ENCODE results near the gene SERPINB10.
A peak's percentile ranks its signal among the peaks of the same experiment; 100 is the strongest.
"Not testable (repeated sequence)": the region's sequence is repeated elsewhere in the genome, so short reads cannot be mapped to it uniquely, and the experiment has no call there.

SERPINB10 gene

DNA sequence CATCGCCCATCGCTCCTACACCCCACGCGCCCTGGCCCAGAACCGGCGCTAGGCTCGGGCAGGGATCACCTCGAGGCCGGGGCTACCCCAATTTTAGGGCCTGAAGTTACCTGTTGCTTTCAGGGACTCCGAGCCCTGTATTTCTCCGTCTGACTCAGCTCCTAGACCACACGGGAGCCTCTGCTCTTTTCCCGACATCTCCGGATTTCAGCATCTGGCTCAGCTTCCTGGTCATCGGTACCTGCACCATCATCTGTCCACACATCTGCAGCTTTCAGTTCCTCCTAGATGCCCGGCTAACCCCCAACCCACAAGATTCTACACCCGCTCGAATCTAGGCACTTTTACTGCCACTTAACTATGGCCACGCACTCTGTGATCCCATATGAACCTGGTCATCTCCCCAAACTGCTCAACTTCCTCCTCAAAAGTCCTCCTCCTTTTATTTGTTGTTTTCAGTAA lies 29.2 kb downstream of the SERPINB10 start:
- Histone ChIP-seq H3K4me3 (peak overlapping the region; percentile 41 to 65 (median 55)), H3K27ac (peak overlapping the region in 4 of 21 experiments; percentile 11 to 73 (median 64))

DNA sequence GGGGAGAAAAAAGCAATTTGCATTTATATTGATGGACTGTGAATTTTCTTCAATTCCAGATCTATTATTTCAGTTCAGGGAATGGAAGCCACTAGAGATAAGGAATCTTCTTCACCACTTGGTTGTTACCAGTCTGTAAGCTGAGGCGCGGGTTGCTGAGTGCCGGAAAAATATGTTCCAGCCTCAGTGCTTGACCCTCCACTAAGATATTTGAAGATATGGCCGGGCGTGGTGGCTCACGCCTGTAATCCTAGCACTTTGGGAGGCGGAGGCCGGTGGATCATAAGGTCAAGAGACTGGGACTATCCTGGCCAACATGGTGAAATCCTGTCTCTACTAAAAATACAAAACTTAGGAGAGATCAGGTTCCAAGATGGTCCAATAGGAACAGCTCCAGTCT lies 32.2 kb downstream of the SERPINB10 start:
- H3K4me3 ChIP-seq: no peak overlapping the region
- no peak overlapping the region for H3K27ac ChIP-seq

DNA sequence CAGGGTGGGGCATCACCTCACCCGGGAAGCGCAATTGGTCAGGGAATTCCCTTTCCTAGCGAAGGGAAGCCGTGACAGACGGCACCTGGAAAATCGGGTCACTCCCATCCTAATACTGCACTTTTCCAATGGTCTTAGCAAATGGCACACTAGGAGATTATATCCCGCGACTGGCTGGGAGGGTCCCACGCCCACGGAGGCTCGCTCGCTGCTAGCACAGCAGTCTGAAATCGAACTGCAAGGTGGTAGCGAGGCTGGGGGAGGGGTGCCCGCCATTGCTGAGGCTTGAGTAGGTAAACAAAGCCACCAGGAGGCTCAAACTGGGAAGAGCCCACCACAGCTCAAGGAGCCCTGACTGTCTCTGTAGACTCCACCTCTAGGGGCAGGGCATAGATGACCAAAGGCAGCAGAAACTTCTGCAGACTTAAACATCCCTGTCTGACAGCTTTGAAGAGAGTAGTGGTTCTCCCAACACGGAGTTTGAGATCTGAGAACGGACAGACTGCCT lies 32.8 kb downstream of the SERPINB10 start:
- not testable (repeated sequence) for H3K27ac ChIP-seq, H3K4me3 ChIP-seq

DNA sequence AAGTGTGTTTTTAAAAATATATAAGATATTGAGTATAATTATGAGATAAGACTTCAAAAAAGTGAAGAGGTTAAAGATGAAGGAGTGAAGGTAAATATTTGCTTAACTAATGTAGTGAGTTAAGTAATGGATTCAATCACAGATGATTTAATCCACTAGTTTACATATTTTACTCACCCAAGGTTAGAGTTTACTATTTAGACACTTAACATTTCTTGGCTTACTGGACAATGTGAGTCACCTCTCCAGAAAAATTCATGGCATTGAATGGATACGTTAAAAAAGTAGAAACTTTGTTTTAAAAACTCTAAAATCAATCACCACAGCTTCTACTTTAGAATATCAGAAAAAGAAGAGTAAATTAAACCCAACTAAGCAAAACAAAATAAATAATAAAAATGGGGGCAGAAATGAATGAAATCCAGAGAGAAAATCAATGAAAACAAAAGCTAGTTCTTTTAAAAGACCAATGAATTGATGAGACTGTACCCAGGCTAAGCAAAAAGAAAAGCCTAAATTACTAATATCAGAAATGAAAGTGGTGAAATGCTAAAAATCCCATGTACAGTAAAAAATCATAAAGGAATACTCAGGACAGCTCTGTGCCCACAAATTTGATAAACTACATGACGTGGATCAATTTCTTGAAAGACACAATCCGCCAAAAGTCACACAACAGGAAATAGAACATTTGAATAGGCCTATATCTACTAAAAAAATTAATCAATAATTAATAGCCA lies 39.5 kb downstream of the SERPINB10 start:
- no peak overlapping the region for H3K27ac ChIP-seq
- no peak overlapping the region for H3K4me3 ChIP-seq

DNA sequence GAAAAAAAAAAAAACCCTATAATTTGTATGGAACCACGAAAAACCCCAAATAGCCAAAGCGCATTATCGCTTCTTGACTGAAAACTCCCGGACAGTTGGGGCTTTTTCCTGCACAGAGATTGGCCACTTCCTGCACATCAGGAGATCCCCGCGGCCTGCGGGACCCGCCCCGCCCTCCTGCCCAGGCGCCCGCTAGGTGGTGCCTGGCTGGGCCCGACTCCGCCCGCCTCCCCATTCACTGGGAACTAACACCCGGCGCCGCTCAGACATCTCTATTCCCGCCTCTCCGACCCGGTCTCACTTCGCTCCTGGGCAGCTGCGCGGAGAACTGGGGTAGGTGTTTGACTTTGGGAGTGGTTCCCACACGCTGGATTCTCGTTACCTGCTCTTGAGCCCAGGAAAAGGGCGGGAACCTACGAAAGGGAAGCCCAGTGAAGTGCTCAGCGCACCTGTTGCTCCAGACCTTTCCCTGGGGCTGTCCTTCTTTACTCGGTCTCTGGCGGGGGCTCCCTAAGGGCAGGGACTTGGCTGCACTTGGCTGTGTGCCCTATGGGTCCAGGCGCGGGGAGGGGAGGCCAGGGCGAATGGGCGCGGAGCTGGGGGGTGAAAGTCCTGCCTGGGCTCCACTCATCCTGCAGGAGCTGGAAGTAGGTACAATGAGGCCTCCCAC lies 41.4 kb downstream of the SERPINB10 start, which contains the start of gene HMSD:
TSS of gene HMSD (plus strand) at position 234 of the 670 bp plus-strand sequence. CDS start 4,155 bp downstream, outside the sequence.
- H3K27ac ChIP-seq: no peak within 1 kb of the TSS
- peak within 1 kb of the TSS in 5 of 7 experiments; percentile 4 to 26 (median 14) for H3K4me3 ChIP-seq

DNA sequence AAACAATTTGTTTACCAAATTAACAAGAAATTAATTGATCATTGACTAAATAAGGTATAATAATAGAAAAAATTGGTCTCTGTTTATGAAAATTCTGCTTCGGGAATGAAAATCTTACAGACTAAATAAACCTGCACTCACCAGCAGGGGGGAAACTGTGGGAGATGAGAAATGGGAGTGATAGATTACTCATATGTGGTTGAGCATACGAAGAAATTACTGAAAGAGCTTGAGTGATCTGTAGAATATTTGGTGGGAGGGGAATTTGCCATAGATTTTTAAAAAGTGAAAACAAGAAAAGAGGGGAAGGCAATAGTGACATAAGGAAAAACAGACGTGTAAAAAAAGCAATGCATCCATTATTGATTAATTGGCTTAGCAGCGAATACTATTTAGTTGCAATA lies 43.5 kb downstream of the SERPINB10 start:
- no peak overlapping the region for H3K27ac ChIP-seq
- no peak overlapping the region for H3K4me3 ChIP-seq

DNA sequence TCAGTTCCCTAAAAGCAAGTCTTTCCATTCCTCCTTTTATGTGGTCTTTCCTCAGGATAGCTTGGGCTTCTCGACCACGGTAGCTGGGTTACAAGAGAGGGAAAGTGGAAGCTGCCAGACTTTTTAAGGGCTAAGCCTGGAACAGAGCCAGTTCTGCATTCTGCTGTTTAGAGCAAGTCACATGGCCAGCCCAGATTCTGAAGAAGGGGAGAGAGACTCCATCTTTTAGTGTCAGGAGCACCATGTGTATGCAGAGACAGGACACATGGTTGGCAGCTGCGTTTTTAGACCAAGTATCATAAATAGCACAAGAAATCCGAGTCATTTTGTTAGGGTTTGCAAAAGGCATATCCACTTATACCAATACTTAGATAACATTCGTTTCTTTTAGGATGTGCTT lies 46.1 kb downstream of the SERPINB10 start:
- Histone ChIP-seq H3K4me3 (no peak overlapping the region), H3K27ac (no peak overlapping the region)

DNA sequence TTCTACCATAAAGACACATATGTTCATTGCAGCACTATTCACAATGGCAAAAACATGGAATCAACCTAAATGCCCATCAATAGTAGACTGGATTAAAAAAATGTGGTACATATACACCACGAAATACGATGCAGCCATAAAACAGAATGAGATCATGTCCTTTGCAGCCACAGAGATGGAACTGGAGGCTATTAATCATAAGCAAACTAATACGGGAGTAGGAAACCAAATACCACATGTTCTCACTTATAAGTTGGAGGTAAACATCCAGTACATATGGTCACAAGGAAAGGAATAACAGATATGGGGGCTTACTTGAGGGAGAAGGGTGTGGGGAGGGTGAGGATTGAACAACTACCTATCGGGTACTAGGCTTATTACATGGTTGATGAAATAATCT lies 49.0 kb downstream of the SERPINB10 start:
- H3K4me3 ChIP-seq: no peak overlapping the region
- no peak overlapping the region for H3K27ac ChIP-seq

DNA sequence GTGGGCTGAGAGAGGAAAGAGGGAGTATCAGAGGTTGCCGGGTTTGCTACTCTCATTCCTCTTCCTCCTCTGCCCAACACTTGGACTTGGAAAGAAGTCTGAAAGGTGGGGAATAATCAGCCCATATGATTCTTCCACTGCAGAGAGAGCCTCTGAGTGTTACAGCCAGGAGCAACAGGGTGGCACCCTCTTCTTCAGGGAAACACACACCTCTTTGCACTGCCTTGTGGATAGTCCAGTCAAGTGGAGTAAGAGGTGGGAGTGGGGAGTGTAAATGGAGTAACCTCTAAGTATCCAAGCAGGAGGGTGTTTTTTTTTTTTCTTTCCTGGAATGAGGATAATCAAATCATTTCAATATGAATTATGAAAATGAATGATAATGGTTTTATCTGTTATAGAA lies 53.1 kb downstream of the SERPINB10 start:
- no peak overlapping the region for H3K4me3 ChIP-seq
- no peak overlapping the region for H3K27ac ChIP-seq

DNA sequence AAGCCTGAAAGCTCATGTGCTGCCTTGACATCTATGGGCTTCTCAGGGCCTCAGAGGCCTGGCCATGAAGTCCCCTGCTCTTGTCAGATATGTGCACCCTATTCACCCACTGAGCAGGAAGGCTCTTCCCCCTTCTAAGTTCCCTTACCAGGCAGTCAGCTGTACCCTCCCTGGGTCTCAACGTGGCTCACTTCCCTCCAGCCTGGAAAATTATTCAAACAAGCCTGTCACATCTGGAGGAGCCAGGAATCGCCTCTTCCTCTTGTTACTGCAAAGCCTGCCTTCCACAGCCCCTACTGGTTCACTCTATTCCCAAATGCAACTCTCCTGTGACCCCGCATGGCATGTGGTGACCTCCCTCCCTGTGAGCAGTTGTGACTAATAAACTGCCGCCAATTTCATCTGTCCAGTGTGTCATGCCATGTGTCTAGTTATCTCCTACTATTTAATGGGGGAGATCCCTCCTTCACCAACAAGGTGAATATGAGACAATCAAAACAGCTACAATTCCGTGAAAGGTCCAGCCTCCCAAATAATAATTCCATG lies 53.8 kb downstream of the SERPINB10 start:
- no peak overlapping the region for H3K4me3 ChIP-seq
- peak overlapping the region in 1 of 21 experiments; percentile 14 for H3K27ac ChIP-seq

DNA sequence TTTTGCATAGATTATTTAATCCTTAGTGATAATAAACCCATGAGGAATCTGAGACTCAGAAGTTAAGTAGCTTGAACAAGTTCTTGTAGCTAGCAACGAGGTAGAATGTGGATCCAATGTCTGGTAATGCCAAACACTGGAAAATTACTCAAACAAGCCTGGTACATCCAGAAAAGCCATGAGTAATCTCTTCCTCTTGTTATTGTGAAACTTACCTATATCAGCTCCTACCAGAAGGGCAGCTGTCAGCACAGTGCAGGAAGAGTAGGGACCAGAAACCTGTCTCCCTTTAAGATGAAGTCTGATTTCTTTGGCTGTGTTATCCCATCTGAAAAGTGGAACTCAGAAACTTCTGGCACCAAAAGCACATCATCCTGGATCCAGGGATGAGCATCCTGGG lies 54.4 kb downstream of the SERPINB10 start:
- Histone ChIP-seq H3K27ac (no peak overlapping the region), H3K4me3 (no peak overlapping the region)

DNA sequence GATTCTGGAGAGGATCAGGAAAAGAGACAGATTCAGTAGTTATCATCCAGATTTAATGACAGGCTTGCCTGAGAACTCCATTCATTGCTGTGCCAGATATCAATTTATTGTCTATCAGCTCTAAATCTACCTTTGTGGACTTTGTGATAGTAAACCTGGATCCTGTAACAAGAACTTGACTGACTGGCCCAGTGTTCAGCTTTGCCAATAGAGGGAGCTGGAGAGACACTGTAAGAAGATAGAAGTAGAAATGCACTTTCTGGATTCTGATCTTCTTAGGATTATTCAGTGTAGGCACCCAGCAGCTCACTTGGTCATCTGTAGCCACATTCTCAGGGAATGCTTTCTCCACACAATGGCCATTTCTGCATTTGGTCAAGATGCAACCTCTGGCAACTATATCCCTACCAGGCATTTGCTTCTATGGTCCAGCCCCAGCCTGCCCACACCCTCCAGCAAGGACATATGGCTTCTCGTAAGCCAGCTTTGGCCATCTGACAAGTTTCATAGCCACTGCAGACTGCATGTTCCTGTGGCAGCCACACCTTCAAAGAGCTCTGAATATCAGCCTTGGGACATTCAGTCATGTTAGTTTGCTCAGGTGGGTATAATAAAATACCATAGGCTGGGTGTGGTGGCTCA lies 56.0 kb downstream of the SERPINB10 start:
- H3K27ac ChIP-seq: no peak overlapping the region
- H3K4me3 ChIP-seq: no peak overlapping the region

DNA sequence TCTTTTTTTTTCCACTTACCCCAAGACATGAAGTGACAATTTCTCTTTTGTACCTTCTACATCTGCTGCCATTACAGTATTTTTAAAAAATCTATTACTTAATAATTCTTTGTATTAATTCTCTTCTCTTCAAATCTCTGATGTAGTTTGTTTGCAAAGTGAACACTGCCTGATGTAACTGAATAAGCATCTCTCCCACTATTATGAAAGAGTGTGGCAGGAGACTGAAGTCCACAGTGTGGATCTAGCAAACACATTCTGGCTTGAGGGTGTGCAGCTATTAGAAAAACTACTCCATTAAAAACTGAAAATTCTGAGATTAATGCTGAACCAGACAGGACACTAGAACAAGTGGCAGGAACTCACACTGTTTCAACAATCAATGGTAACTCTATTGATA lies 57.1 kb downstream of the SERPINB10 start:
- Histone ChIP-seq H3K4me3 (no peak overlapping the region), H3K27ac (no peak overlapping the region)

DNA sequence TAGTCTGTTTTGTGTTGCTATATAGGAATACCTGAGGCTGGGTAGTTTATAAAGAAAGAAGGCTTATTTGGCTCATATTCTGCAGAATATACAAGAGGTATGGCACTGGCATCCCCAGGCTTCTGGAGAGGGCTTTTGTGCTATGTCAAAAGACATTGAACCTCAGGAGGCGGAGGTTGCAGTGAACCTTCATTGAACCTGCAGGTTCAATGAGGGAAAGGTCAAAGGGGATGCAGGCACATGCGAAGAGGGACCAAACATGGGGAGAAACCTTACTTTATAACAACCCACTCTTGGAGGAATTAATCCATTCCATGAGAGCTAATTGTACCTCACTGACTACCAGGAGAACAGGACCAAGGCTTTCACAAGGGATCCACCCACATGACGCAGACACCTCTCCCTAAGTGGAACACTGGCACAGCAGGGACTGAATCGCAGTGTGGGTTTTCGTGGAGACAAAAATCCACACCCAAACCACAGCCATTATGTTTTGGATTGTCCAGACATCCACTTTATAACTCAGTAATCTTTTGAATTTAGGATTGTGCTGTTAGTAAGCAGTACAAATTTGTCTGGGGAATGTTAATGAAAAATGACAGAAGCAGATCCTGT lies 58.1 kb downstream of the SERPINB10 start:
- H3K4me3 ChIP-seq: no peak overlapping the region
- H3K27ac ChIP-seq: peak overlapping the region in 3 of 21 experiments; percentile 32 to 63 (median 48)

DNA sequence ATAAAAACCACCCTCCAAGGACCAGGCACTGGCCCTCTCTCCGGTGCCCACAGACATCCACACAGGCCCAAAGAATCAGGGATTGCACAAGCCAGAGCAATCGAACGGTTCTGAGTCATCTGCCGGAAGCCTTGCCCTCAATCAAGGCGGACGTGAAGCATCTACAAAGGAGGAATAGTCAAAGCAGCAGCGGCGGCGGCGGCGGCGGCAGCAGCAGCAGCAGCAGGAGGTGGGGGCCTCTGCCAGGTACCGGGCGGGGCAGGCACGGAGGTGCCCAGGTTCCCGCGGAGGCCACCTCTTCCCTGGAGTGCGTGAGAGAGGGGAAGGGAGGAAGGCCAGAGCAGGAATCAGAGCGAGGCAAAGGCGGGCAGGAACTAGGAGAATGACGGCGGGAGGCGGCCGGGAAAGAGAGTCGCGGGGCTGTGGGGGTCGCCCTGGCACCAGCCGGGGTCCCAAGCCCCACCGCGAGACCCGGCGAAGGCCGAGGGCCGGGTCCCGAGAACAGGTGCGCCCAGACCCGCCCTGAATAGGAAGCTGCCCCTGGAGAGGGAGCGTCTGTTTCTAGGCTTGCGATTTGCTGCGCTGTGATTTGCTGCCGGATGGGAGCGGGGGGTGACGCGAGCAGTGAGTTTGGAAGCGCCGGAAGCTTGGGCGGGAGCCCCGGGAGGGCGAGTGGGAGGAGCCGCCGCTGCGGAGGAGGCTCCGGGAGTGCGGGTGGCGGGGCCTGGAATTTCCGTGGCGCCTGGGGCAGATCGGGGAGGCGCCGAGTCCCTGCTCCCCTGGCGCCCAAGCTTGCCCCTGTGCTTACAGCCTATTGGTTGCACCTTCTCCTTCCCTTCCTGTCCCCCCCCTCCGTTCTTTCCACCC lies 62.4 kb downstream of the SERPINB10 start, which contains the start of gene SERPINB8:
TSS of gene SERPINB8 (plus strand) at position 140 of the 867 bp plus-strand sequence. CDS start 8,228 bp downstream, outside the sequence.
- Histone ChIP-seq H3K4me3 (peak within 1 kb of the TSS; percentile 71 to 90 (median 83)), H3K27ac (peak within 1 kb of the TSS; percentile 91 to 100 (median 98))

DNA sequence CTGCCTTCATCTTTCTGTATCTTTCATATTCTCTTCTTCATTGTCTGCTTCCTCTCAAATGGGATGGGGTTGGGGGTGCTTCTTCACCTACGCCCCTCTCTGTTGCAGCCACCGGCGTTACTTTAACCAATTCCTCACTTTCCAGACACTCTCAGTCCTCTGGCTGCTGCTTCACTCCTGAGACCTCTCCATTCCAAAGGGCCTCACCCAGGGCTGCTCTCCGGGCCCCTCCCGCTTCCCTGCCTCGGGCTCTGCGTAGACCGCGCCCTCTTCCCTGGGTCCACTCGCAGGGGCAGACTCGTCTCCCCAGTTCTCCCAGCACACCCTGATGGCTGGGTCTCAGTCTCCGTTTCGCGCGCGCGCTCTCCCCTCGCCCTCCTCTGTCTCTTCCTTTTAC lies 63.0 kb downstream of the SERPINB10 start:
- Histone ChIP-seq H3K4me3 (peak overlapping the region; percentile 71 to 90 (median 83)), H3K27ac (peak overlapping the region; percentile 51 to 100 (median 98))

DNA sequence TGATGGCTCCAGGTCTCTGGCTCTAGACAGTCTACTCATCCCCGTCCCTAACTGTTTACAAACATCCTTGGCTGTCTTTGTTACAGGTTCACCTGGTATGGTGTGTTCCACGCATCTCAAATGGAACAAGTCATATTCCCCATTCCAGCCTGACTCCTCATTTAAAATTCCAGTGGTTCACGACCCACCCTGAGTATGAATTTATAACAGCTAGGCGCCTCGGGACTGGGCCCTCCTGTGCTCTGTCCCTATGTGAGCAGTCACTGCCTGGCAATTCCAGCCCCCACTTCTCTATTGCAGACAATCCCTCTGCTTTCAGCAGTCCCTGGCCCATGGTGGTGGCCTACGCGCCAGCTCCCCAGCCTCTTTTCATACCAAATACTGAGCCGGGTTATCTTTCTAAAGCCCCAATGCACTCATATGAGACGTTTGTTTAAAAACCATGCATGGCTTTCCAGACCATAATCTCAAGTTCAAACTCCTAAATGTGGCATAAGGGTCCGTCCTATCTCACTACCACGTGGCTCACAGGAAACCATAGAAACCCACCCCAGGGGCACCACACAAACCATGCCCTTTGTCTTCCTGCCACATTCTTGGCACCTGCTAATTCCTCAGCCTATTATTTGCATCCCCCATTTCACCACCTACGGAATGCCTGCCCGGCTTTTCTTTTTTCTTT lies 63.7 kb downstream of the SERPINB10 start:
- Histone ChIP-seq H3K4me3 (peak overlapping the region; percentile 71 to 90 (median 83)), H3K27ac (peak overlapping the region in 20 of 21 experiments; percentile 91 to 100 (median 98))

DNA sequence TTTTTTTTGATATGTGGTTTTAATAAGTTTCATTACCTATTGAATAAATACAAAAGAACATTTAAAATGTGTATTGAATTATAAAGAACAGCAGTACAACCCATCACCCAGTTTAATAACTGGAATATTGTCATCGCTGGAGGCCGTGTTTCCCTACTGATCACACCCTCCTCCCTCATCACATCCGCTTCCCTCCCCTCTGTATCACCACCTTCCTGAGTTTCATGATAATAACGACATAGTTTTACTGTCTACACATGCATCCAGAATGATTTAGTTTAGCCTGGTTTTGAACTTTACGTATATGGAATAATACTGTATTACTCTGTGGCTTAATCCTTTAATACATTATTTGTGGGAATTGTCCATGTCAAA lies 64.2 kb downstream of the SERPINB10 start:
- peak overlapping the region in 6 of 21 experiments; percentile 97 to 100 (median 98) for H3K27ac ChIP-seq
- H3K4me3 ChIP-seq: no peak overlapping the region
